H9 (cell line): ENCODE results near the gene ATG4D. TPM values are rescaled to one million over a fixed set of nuclear protein-coding genes. Genes with fewer than 3 reads are reported as not detected.

Experiments
- DNase-seq: peaks from one replicate; pipeline ENCODE4 v3.0.0-alpha.2; 2017
- H2AFZ ChIP-seq: one replicate; pipeline ENCODE4 v1.6.1; 2013; ENCODE audit warnings: mild to moderate bottlenecking, low read length, control low read depth, moderate library complexity
- H2AK5ac ChIP-seq: 2 replicates; pipeline ENCODE4 v1.6.1; 2013; ENCODE audit warnings: low read length, control low read depth, mixed read lengths; ENCODE audit not compliant: insufficient read length
- H2BK120ac ChIP-seq: one replicate; pipeline ENCODE4 v1.6.1; 2013; ENCODE audit warnings: low read depth, mild to moderate bottlenecking, low read length, control low read depth, inconsistent platforms; ENCODE audit not compliant: poor library complexity, severe bottlenecking
- H2BK12ac ChIP-seq: 2 replicates; pipeline ENCODE4 v1.6.1; 2013; ENCODE audit warnings: low read length, control low read depth, mixed read lengths, low read depth; ENCODE audit not compliant: insufficient read length
- H2BK15ac ChIP-seq: 2 replicates; pipeline ENCODE4 v1.6.1; 2013; ENCODE audit warnings: low read depth, low read length, control low read depth
- H2BK20ac ChIP-seq: one replicate; pipeline ENCODE4 v1.6.1; 2013; ENCODE audit warnings: low read depth, mild to moderate bottlenecking, low read length, control low read depth, inconsistent platforms; ENCODE audit not compliant: poor library complexity, severe bottlenecking
- H2BK5ac ChIP-seq: 2 replicates; pipeline ENCODE4 v1.6.1; 2013; ENCODE audit warnings: low read length, control low read depth, mixed read lengths; ENCODE audit not compliant: insufficient read length
- H3K14ac ChIP-seq: 2 replicates; pipeline ENCODE4 v1.6.1; 2013; ENCODE audit warnings: low read length, control low read depth; ENCODE audit not compliant: insufficient read depth
- H3K18ac ChIP-seq: 2 replicates; pipeline ENCODE4 v1.6.1; 2013; ENCODE audit warnings: low read depth, mild to moderate bottlenecking, mixed read lengths, low read length, control low read depth; ENCODE audit not compliant: insufficient read length
- H3K23ac ChIP-seq: 2 replicates; pipeline ENCODE4 v1.6.1; 2013; ENCODE audit warnings: low read length, control low read depth, mixed read lengths, low read depth; ENCODE audit not compliant: insufficient read length
- H3K23me2 ChIP-seq: 2 replicates; pipeline ENCODE4 v1.6.1; 2013; ENCODE audit warnings: low read depth, mild to moderate bottlenecking, mixed read lengths, low read length, control low read depth; ENCODE audit not compliant: insufficient read length, poor library complexity, severe bottlenecking
- H3K27ac ChIP-seq: 2 replicates; pipeline ENCODE4 v1.5.1; 2013; ENCODE audit warnings: low read length, control low read depth, mixed read lengths, low read depth; ENCODE audit not compliant: insufficient read length
- H3K27me3 ChIP-seq: 2 replicates; pipeline ENCODE4 v1.6.1; 2013; ENCODE audit warnings: low read length, control low read depth, inconsistent platforms; ENCODE audit not compliant: insufficient read depth
- H3K4ac ChIP-seq: 2 replicates; pipeline ENCODE4 v1.6.1; 2013; ENCODE audit warnings: low read depth, mild to moderate bottlenecking, control low read depth, inconsistent platforms, low read length, moderate library complexity
- H3K4me1 ChIP-seq: 2 replicates; pipeline ENCODE4 v1.6.1; 2013; ENCODE audit warnings: low read length, control low read depth, inconsistent platforms; ENCODE audit not compliant: insufficient read depth
- H3K4me2 ChIP-seq: 2 replicates; pipeline ENCODE4 v1.6.1; 2013; ENCODE audit warnings: low read length, control low read depth, mixed read lengths; ENCODE audit not compliant: insufficient read length, insufficient read depth
- H3K56ac ChIP-seq: 2 replicates; pipeline ENCODE4 v1.6.1; 2013; ENCODE audit warnings: low read depth, mild to moderate bottlenecking, mixed read lengths, low read length, control low read depth; ENCODE audit not compliant: insufficient read length
- H3K79me1 ChIP-seq: 2 replicates; pipeline ENCODE4 v1.6.1; 2013; ENCODE audit warnings: low read depth, mild to moderate bottlenecking, moderate library complexity, low read length, control low read depth, inconsistent platforms; ENCODE audit not compliant: insufficient read depth, poor library complexity, severe bottlenecking
- H3K79me2 ChIP-seq: 2 replicates; pipeline ENCODE4 v1.6.1; 2013; ENCODE audit warnings: low read length, control low read depth, inconsistent platforms; ENCODE audit not compliant: insufficient read depth
- H3K9ac ChIP-seq: 2 replicates; pipeline ENCODE4 v1.6.1; 2013; ENCODE audit warnings: low read length, control low read depth, mixed read lengths; ENCODE audit not compliant: insufficient read length; ENCODE audit errors: extremely low read depth
- H3K9me3 ChIP-seq: one replicate; pipeline ENCODE4 v1.6.1; 2013; ENCODE audit warnings: low read depth, low read length, inconsistent platforms; ENCODE audit not compliant: control insufficient read depth
- H3T11ph ChIP-seq: one replicate; pipeline ENCODE4 v1.6.1; 2013; ENCODE audit warnings: mild to moderate bottlenecking, low read length, control low read depth, inconsistent platforms
- H4K20me1 ChIP-seq: one replicate; pipeline ENCODE4 v1.6.1; 2013; ENCODE audit not compliant: control insufficient read depth, insufficient read length, insufficient read depth
- H4K5ac ChIP-seq: 2 replicates; pipeline ENCODE4 v1.6.1; 2013; ENCODE audit warnings: low read depth, mild to moderate bottlenecking, mixed read lengths, low read length, control low read depth; ENCODE audit not compliant: insufficient read length
- H4K8ac ChIP-seq: replicated peaks from 2 replicates; pipeline ENCODE4 v1.6.1; 2013; ENCODE audit warnings: low read length, control low read depth, mixed read lengths, low read depth; ENCODE audit not compliant: insufficient read length
- H4K91ac ChIP-seq: 2 replicates; pipeline ENCODE4 v1.6.1; 2013; ENCODE audit warnings: low read depth, mild to moderate bottlenecking, moderate library complexity, mixed read lengths, low read length, control low read depth; ENCODE audit not compliant: insufficient read length
- H3K27ac Mint-ChIP-seq, 3 experiments: 2 replicates in 2 of 3; 3 replicates in 1 of 3; pipeline ENCODE4 v1.8.0; 2020 to 2021; ENCODE audit warnings: mixed read lengths in 3 of 3, mild to moderate bottlenecking in 1 of 3, moderate library complexity in 1 of 3
- H3K27me3 Mint-ChIP-seq: 2 replicates; pipeline ENCODE4 v1.8.0; 2021; ENCODE audit warnings: low read depth, mild to moderate bottlenecking, moderate library complexity, mixed read lengths
- H3K36me3 Mint-ChIP-seq, 3 experiments: 2 replicates in 2 of 3; 3 replicates in 1 of 3; pipeline ENCODE4 v1.8.0; 2020 to 2021; ENCODE audit warnings: low read depth in 3 of 3, mixed read lengths in 3 of 3; ENCODE audit not compliant: insufficient read depth in 1 of 3
- H3K4me1 Mint-ChIP-seq, 2 experiments: 2 replicates each; pipeline ENCODE4 v1.8.0; 2020; ENCODE audit warnings: mixed read lengths in 2 of 2
- H3K4me3 Mint-ChIP-seq, 2 experiments: 2 replicates in 1 of 2; 3 replicates in 1 of 2; pipeline ENCODE4 v1.8.0; 2020 to 2021; ENCODE audit warnings: mild to moderate bottlenecking in 2 of 2, mixed read lengths in 2 of 2, moderate library complexity in 1 of 2
- H3K9me3 Mint-ChIP-seq, 2 experiments: 2 replicates in 1 of 2; 3 replicates in 1 of 2; pipeline ENCODE4 v1.8.0; 2020; ENCODE audit warnings: mild to moderate bottlenecking in 2 of 2, mixed read lengths in 2 of 2, moderate library complexity in 1 of 2
- CTCF ChIP-seq: fragments of 200-600 bp; sonication (generic); conservative IDR thresholded peaks from 3 replicates; pipeline ENCODE4 v1.8.0; 2021; ENCODE audit warnings: antibody characterized with exemption, mild to moderate bottlenecking
- WGBS: extraction: QIAGEN DNeasy Blood & Tissue Kit; methylation state at CpG from one replicate; pipeline ENCODE4 v1.1.7; 2013; ENCODE audit warnings: missing lambda C conversion rate, low lambda C conversion rate, mixed read lengths; ENCODE audit not compliant: insufficient read length; ENCODE audit errors: extremely low coverage; 5-methylcytosine and 5-hydroxymethylcytosine counted together
- total RNA-seq: library from RNA; stranded (reverse); gene quantifications from 2 replicates; pipeline ENCODE4 v1.2.1, GENCODE V29; 2021

Gene ATG4D
- total RNA-seq, 1 experiment from 2014 or later, result 55.8 TPM

GRCh38 chr19:10575011-10575716 is 31.5 kb downstream of the ATG4D start:
- no peak overlapping the region for H4K5ac ChIP-seq
- no peak overlapping the region for H2BK15ac ChIP-seq
- H3K79me1 ChIP-seq, result peaks cover 2% of the 10 kb centered on the region
- no peak overlapping the region for H3K9ac ChIP-seq
- no peak for DNase-seq
- H3K23me2 ChIP-seq, result no peaks in the 10 kb centered on the region
- no peak overlapping the region for H2BK5ac ChIP-seq
- H3K4me3 Mint-ChIP-seq, result no peak overlapping the region
- no peak overlapping the region for H3K23ac ChIP-seq
- H3K4ac ChIP-seq, result no peak overlapping the region
- no peak overlapping the region for H2AK5ac ChIP-seq
- H3K14ac ChIP-seq, result no peak overlapping the region; the same call in 1 of the 2 replicates
- H3K18ac ChIP-seq, result no peak overlapping the region
- no peak for TF ChIP-seq CTCF
- H3T11ph ChIP-seq, result no peak overlapping the region
- no peak overlapping the region; a peak in 1 of 7 replicates for H3K27ac Mint-ChIP-seq
- H2BK120ac ChIP-seq, result no peak overlapping the region
- no peak overlapping the region for H2BK20ac ChIP-seq
- H4K91ac ChIP-seq, result no peak overlapping the region
- H3K4me1 Mint-ChIP-seq, result peaks cover 2 to 6% of the 10 kb centered on the region in 2 experiments
- H3K9me3 ChIP-seq, result no peaks in the 10 kb centered on the region
- H3K36me3 Mint-ChIP-seq, result peaks cover 15 to 57% (median 44%) of the 10 kb centered on the region in 3 experiments
- no peaks in the 10 kb centered on the region; a peak in 1 of 5 replicates for H3K9me3 Mint-ChIP-seq
- no CpG with 5 or more reads among the region's 6 CpGs for WGBS
- H4K8ac ChIP-seq, result no peak overlapping the region
- no peaks in the 10 kb centered on the region for H3K27me3 Mint-ChIP-seq
- no peaks in the 10 kb centered on the region for H3K79me2 ChIP-seq
- no peak overlapping the region for H2BK12ac ChIP-seq
- no peaks in the 10 kb centered on the region for H3K4me1 ChIP-seq
- H3K56ac ChIP-seq, result no peak overlapping the region
- no peak overlapping the region for H2AFZ ChIP-seq
- no peaks in the 10 kb centered on the region for H3K27me3 ChIP-seq
- no peaks in the 10 kb centered on the region for H4K20me1 ChIP-seq
- no peak overlapping the region for H3K4me2 ChIP-seq
- H3K27ac ChIP-seq, result no peak overlapping the region
